GM12874 (cell line): Measurements from ENCODE around the gene HOXC10.

Experiments
- TF ChIP-seq, protein P1 (sequence below): IDR thresholded peaks from 2 replicates; pipeline ENCODE4 v1.5.1; 2011; ENCODE audit warnings: low read depth, mild to moderate bottlenecking, control low read depth, low read length, moderate library complexity; ENCODE audit not compliant: insufficient read depth

HOXC10 gene

DNA sequence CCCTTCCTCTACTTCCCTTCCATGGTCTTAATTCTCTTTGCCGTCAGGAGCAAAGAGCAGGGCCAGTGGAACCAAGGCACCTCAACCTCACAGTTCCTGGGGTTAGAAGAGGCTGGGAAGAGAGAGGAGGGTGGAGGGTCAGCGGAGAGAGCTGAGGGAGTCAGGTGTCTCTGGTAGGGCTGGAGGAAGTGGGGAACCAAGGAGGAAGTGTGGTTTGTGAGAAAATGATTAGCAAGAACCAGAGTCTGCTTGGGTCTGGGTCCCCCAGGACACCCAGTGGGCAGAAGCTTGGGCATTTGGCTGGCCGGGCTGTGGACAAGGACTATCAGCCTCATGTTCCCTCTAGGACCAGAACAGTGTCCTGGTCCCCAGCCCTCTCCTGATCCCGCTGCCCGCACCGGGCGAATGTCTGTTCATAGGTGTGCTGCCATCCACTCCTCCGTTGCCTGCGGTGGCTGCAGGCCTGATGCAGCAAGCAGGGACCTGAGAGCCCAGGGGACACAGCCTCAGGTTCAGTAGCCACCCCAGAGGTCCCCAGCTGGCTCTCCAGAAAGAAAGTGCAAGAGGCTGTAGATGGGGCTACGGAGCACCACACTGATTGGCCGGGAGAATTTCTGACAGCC lies 27.9 kb upstream of the HOXC10 start:
- TF ChIP-seq, protein P1, sequence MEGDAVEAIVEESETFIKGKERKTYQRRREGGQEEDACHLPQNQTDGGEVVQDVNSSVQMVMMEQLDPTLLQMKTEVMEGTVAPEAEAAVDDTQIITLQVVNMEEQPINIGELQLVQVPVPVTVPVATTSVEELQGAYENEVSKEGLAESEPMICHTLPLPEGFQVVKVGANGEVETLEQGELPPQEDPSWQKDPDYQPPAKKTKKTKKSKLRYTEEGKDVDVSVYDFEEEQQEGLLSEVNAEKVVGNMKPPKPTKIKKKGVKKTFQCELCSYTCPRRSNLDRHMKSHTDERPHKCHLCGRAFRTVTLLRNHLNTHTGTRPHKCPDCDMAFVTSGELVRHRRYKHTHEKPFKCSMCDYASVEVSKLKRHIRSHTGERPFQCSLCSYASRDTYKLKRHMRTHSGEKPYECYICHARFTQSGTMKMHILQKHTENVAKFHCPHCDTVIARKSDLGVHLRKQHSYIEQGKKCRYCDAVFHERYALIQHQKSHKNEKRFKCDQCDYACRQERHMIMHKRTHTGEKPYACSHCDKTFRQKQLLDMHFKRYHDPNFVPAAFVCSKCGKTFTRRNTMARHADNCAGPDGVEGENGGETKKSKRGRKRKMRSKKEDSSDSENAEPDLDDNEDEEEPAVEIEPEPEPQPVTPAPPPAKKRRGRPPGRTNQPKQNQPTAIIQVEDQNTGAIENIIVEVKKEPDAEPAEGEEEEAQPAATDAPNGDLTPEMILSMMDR, result no peak

DNA sequence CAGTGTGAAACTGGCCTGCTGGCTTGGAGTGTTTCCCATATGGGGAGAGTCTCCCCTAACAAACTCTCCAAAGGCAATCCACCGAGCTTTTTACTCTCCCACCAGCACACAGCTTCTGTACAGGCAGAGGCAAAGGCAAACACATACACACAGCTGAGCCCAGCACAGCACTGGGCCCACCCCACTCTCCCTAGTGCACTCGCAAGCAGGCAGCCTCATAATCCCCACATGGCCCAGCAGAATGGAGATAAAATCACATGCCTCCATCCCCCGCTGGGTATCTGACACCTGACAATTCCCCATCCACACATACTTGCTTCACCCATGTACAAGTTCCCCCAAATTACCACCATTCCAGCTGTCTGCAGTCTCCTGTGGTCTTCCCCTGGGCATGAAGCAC lies 26.8 kb upstream of the HOXC10 start:
- TF ChIP-seq, protein P1, result no peak

DNA sequence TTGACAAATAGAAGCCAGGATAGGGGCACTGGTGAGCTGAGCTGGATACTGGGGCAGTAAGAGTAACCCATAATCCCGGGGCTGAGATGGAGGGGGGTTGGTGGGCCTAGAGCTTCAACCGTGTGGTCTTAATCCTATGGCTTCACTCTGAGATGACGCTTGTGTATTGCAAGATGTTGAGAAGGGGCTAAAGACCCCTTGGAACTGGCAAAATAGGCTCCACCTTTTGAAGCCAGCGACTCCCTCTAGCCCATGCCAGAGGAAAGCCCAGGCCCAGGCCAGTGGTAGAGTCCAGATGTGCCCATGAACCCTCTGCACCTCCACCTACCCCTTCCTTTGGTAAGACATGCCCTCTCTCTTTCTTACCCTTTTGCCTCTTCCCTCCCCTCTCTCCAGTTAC lies 25.6 kb upstream of the HOXC10 start:
- TF ChIP-seq, protein P1, result no peak

DNA sequence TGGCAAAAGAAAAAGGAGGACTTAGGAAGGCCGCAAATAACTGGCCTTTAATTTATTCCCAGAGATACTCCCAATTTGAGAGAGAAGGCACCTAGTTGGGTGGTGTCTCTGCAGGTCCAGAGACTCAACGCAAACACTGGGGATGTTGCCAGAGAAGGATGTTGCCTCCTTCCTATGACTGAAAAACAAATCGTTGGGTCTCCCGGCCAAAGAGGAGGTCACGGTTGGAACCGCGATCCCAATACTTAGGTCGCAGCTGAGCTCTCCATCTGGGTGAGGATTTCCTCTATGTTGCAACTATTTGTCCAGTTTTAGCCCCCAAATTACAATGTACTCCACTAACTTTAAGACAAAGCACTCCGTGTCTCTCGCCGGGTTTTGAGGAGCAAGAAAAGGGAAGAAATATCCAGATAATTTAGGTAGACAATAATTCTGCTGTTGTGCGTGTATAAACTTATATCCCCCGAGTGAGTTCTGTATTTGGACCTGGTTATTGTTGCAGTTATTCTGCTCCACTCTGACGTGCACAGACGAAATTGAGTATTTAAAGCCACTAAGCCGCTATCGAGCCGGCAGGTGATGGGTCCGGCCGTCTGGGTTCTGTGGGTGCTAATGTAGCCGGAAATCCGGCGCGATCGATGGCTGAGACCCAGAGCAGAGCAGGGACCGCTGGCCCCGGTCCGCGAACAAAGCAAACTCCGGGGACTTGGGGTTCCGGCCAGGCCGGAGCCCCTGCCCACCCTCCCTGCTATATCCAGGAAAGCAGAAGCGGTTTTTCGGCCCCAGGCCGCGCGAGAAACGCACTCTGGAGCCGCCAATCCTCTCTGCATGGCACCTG lies 24.5 kb upstream of the HOXC10 start:
- TF ChIP-seq, protein P1, result no peak

DNA sequence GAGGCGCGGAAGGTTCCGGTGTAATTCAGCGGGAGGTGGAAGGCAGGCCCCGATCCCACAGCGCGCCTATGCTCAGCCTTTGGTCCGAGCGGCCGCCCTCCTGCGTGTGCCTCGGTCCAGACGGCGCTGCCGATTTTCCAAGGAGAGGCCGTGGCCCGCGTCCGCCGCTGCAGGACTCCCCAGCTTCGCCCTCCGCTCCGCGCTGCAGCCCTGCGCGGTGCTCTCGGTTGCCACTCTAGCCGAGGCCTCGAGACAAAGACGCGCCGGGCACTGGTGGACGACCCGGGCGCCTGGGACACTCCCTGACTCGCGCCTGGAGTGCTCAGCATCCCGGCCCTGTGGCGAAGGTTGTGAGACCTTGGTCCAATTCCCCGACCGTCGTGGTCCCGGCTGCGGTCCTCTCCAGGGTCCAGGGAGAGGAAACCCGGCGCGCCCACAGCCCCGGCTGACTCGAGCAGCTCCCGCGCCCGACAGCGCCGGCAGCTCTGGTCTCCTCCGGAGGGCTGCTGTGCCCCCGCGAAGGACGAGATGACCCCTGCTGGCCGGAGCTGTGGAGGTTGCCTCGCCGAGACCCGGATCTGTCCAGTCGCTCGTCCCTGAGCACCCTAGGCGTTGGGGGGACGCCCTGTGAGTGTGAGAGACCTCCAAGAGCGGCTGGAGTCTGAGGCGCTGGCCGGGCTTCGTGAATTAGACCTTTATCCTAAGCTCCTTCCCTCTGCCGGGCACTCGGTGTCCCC lies 23.8 kb upstream of the HOXC10 start:
- TF ChIP-seq, protein P1, result no peak

DNA sequence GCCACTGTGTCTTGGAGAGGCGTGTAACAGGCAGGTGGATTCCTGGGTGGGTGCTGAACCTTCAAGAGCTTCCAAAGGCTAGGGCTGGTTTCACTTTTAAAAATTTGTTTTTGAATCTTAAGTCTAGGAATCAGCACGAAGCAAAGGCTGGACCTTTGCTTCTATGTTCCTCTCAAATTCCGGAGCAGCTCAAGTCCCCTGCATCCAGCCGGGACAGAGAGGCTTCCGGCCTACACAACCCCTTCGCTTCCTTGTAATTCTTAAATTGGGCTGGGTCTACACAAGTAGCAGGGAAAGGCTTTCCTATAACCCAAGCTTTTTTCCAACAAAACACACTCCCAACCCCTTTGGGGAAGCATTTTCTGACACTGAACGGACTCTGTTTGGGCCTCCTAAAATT lies 21.9 kb upstream of the HOXC10 start:
- TF ChIP-seq, protein P1, result no peak
